ENCODE data around the gene UBAC1. TPM values are rescaled to one million over a fixed set of nuclear protein-coding genes. Genes with fewer than 3 reads are reported as not detected.
"Not testable (repeated sequence)": the region's sequence is repeated elsewhere in the genome, so short reads cannot be mapped to it uniquely, and the experiment has no call there.

UBAC1 gene
- polyA plus RNA-seq, 1 donor (not counting 4 experiments of a cell fraction or from before 2014, with no cell fraction given): 50.7 TPM

DNA sequence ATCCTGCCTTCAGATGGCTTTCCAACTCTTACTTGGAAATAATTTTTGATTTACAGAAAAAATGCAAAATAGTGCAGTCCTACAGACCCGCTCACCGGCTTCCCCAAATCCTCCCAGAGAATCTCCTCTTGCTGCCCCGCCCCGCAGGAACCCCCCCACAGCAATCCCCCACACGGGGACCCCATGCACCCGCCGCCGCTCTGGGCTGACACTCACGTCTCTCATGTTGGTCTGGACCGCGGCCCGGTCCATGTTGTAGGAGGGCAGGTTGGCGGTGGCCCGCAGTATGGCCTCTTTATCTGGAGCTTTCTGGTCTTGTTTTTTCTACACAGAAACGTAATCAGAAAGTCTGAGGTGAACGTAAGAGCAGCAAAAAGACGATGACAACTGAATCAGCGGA, 13.6 kb downstream of the UBAC1 start:
- Histone ChIP-seq H2AFZ (ENCODE audit: control insufficient read depth, low read length) (no peak overlapping the region), H3K9ac (ENCODE audit: control insufficient read depth, extremely low read depth, insufficient read depth, low read length) (no peak overlapping the region), H3K4me2 (ENCODE audit: control insufficient read depth, extremely low read depth, insufficient read depth, low read depth, low read length) (no peak overlapping the region), H3K36me3 (ENCODE audit: control insufficient read depth in 2 of 2, extremely low read depth in 1 of 2, insufficient read depth in 2 of 2, low read length in 2 of 2) (peaks cover 15 to 39% of the 10 kb centered on the region in 2 experiments), H3K79me2 (ENCODE audit: control insufficient read depth, insufficient read depth, low read length) (peaks cover 1% of the 10 kb centered on the region), H4K20me1 (ENCODE audit: control insufficient read depth, extremely low read depth, insufficient read depth, low read length) (no peaks in the 10 kb centered on the region), H3K27ac (ENCODE audit: control insufficient read depth, insufficient read depth, low read length) (no peak overlapping the region), H3K27me3 (ENCODE audit: control insufficient read depth, extremely low read depth, insufficient read depth, low read length) (no peaks in the 10 kb centered on the region), H3K4me3 (ENCODE audit: control insufficient read depth in 2 of 3, extremely low read depth in 1 of 3, insufficient read depth in 2 of 3, low read depth in 1 of 3, low read length in 3 of 3) (no peak overlapping the region), H3K4me1 (ENCODE audit: control insufficient read depth, extremely low read depth, insufficient read depth, low read length) (peaks cover 38% of the 10 kb centered on the region), H3K9me1 (ENCODE audit: control insufficient read depth, extremely low read depth, insufficient read depth, low read length) (no peaks in the 10 kb centered on the region), H3K9me3 (ENCODE audit: control insufficient read depth, low read depth, low read length) (no peaks in the 10 kb centered on the region)
- no peak for TF ChIP-seq EZH2 (IDR thresholded peaks at IDR 0.05; ENCODE audit: low read length)
- TF ChIP-seq CTCF (optimal IDR thresholded peaks at IDR 0.05 in 1 of 3, IDR thresholded peaks at IDR 0.05 in 1 of 3, conservative IDR thresholded peaks at IDR 0.05 in 1 of 3; ENCODE audit: extremely low read depth in 1 of 3, insufficient read depth in 2 of 3, low read length in 3 of 3): no peak
- FAIRE-seq (no peak), DNase-seq (ENCODE audit: low read depth, low spot score) (no peak)
- dilution Hi-C loops (cut with MboI; ENCODE audit: extremely low pct_ligation_motif_present, low sequenced_read_pairs): no loop called here

GRCh38 chr9:135947105-135947504, 14.1 kb downstream of the UBAC1 start:
- H4K20me1 ChIP-seq (ENCODE audit: control insufficient read depth, extremely low read depth, insufficient read depth, low read length); H3K9me3 ChIP-seq (ENCODE audit: control insufficient read depth, low read depth, low read length); H3K79me2 ChIP-seq (ENCODE audit: control insufficient read depth, insufficient read depth, low read length); H2AFZ ChIP-seq (ENCODE audit: control insufficient read depth, low read length); H3K4me2 ChIP-seq (ENCODE audit: control insufficient read depth, extremely low read depth, insufficient read depth, low read depth, low read length); H3K27me3 ChIP-seq (ENCODE audit: control insufficient read depth, extremely low read depth, insufficient read depth, low read length); H3K27ac ChIP-seq (ENCODE audit: control insufficient read depth, insufficient read depth, low read length); FAIRE-seq; H3K4me3 ChIP-seq (ENCODE audit: control insufficient read depth in 2 of 3, extremely low read depth in 1 of 3, insufficient read depth in 2 of 3, low read depth in 1 of 3, low read length in 3 of 3); H3K9me1 ChIP-seq (ENCODE audit: control insufficient read depth, extremely low read depth, insufficient read depth, low read length); DNase-seq (ENCODE audit: low read depth, low spot score); H3K9ac ChIP-seq (ENCODE audit: control insufficient read depth, extremely low read depth, insufficient read depth, low read length); dilution Hi-C loops (cut with MboI; ENCODE audit: extremely low pct_ligation_motif_present, low sequenced_read_pairs): not testable (repeated sequence)
- Histone ChIP-seq H3K4me1 (ENCODE audit: control insufficient read depth, extremely low read depth, insufficient read depth, low read length) (peaks cover 34% of the 10 kb centered on the region), H3K36me3 (ENCODE audit: control insufficient read depth in 2 of 2, extremely low read depth in 1 of 2, insufficient read depth in 2 of 2, low read length in 2 of 2) (peaks cover 15 to 36% of the 10 kb centered on the region in 2 experiments)

GRCh38 chr9:135946392-135946994, 14.7 kb downstream of the UBAC1 start:
- H3K36me3 ChIP-seq (ENCODE audit: control insufficient read depth in 2 of 2, extremely low read depth in 1 of 2, insufficient read depth in 2 of 2, low read length in 2 of 2): peaks cover 15 to 38% of the 10 kb centered on the region in 2 experiments
- no peak overlapping the region for H3K4me2 ChIP-seq (ENCODE audit: control insufficient read depth, extremely low read depth, insufficient read depth, low read depth, low read length)
- no peak overlapping the region for H3K9ac ChIP-seq (ENCODE audit: control insufficient read depth, extremely low read depth, insufficient read depth, low read length)
- H3K4me3 ChIP-seq (ENCODE audit: control insufficient read depth in 2 of 3, extremely low read depth in 1 of 3, insufficient read depth in 2 of 3, low read depth in 1 of 3, low read length in 3 of 3): no peak overlapping the region
- no peak overlapping the region for H3K27ac ChIP-seq (ENCODE audit: control insufficient read depth, insufficient read depth, low read length)
- peaks cover 28% of the 10 kb centered on the region for H3K4me1 ChIP-seq (ENCODE audit: control insufficient read depth, extremely low read depth, insufficient read depth, low read length)
- peaks cover 1% of the 10 kb centered on the region for H3K79me2 ChIP-seq (ENCODE audit: control insufficient read depth, insufficient read depth, low read length)
- no peaks in the 10 kb centered on the region for H3K9me3 ChIP-seq (ENCODE audit: control insufficient read depth, low read depth, low read length)
- no peak overlapping the region for H2AFZ ChIP-seq (ENCODE audit: control insufficient read depth, low read length)
- no peak for DNase-seq (ENCODE audit: low read depth, low spot score)
- TF ChIP-seq EZH2 (IDR thresholded peaks at IDR 0.05; ENCODE audit: low read length) (no peak), CTCF (optimal IDR thresholded peaks at IDR 0.05 in 1 of 3, IDR thresholded peaks at IDR 0.05 in 1 of 3, conservative IDR thresholded peaks at IDR 0.05 in 1 of 3; ENCODE audit: extremely low read depth in 1 of 3, insufficient read depth in 2 of 3, low read length in 3 of 3) (no peak)
- H3K9me1 ChIP-seq (ENCODE audit: control insufficient read depth, extremely low read depth, insufficient read depth, low read length): no peaks in the 10 kb centered on the region
- dilution Hi-C loops (cut with MboI; ENCODE audit: extremely low pct_ligation_motif_present, low sequenced_read_pairs): no loop called here
- H3K27me3 ChIP-seq (ENCODE audit: control insufficient read depth, extremely low read depth, insufficient read depth, low read length): no peaks in the 10 kb centered on the region
- no peaks in the 10 kb centered on the region for H4K20me1 ChIP-seq (ENCODE audit: control insufficient read depth, extremely low read depth, insufficient read depth, low read length)
- no peak for FAIRE-seq
